CD4-positive, alpha-beta T cell treated with Interleukin-1 beta for 1 hour (primary cell): ENCODE data around the gene S100B.
"Not testable (repeated sequence)": the region's sequence is repeated elsewhere in the genome, so short reads cannot be mapped to it uniquely, and the experiment has no call there.

Source experiments
- DNase-seq, 2 donors: peaks; one replicate each; pipeline ENCODE4 v3.0.0-alpha.2; 2020 to 2022

S100B gene

DNA sequence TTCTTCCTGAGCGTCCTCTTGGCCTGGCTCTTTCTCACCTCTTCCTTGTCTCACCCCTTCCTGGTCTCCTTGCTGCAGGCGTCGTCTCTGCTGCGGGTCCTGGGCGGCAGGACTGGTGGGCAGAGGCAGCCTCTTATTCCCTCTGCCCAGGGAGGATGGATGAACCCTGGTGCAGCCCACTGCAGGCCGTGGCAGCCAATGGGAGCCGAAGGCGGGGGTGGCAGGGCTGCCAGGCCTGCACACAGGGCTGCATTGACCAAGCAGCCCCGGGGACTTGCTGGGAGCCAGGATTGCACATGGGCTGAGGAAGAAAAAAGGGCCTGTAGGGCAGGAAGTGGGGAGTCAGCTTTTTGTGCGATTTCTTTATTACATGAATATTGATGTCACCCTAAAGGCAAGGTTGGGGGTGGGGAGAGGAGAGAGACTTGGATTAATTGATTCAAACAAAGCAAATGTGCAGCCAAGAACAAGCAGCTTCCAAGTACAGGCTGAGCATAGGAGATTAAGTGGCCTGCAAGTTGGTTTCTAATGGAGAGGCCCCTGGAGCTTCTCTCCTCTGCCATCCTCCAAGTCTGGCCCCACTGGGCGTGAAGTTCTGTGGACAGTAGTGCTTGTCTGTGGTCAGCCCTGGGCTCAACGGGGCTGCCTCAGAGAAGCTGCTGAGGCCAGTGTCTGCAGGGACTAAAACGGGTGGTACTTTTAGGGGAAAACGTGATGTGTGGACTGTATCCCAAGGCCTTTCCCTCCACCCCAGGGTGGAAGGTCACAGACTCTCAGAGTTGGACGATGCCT lies at the start of gene S100B:
TSS of gene S100B (minus strand) at position 108 of the 792 bp plus-strand sequence. CDS start 2,667 bp downstream, outside the sequence.
- no peak for DNase-seq

GRCh38 chr21:46651121-46651520 lies 46.2 kb upstream of the S100B start:
- no peak for DNase-seq

DNA sequence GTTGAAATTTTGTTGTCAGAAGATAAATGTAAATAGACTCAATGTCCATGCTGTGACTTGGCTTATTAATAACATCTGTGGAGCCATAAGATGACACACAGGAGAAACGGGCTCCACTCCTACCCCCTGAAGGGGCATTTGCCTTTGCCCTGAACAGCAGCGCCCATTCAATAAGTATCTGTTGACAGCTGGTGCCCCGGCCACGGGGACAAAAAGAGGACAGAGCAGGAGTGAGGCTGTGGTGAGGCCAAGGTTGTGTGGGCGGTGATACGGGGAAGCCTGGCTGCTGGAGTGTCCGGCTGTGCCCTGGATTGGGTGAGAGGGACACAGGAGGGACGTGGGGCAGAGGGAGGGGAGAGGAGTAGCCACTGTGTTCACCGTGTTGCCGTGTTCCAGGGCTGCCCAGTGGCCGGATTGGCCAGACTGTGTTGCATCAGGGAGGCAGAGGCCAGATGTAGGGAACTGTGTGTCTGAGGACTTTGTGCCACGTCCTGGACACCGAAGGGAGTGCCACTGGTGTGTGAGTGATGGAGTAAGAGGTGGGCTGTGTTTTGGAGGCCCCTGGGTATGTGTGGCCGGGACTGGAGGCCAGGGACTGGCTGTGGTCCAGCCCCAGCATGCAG lies 45.7 kb upstream of the S100B start:
- no peak for DNase-seq

DNA sequence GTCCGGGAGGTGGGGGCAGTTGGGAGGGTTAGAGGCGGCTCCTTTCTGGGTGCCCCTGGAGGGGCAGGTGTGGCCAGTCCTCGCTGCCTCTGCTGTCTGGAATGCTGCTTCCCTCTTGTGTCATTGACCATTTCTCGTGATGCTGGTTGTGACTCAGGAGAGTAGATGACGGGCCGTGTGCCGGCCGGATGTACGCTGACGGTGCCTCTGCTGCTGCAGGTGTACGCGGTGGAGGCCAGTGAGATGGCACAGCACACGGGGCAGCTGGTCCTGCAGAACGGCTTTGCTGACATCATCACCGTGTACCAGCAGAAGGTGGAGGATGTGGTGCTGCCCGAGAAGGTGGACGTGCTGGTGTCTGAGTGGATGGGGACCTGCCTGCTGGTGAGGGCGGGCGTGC lies 44.5 kb upstream of the S100B start:
- no peak for DNase-seq

- no peak for DNase-seq
These were observed 43.7 kb upstream of the S100B start for GRCh38 chr21:46648539-46648938.

GRCh38 chr21:46646541-46647154 lies 41.8 kb upstream of the S100B start:
- no peak for DNase-seq

DNA sequence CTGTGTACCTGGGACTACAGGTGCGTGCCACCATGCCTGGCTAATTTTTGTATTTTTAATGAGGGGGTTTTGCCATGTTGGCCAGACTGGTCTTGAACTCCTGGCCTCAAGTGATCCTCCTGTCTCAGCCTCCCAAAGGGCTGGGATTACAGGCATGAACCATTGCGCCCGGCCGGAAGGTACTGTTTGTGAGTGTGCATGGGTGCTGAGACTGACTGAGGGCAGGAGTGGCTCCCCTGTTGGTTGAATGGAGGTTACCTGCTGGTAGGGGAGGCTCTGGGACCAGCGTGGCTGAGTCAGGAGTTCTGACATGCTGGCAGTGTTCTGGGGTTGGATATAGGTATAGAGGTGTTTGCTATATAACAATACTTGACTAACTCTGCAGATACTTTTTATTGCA lies 41.0 kb upstream of the S100B start:
- no peak for DNase-seq

- DNase-seq, result no peak
These were observed 38.7 kb upstream of the S100B start for GRCh38 chr21:46643379-46644177.

- no peak for DNase-seq
These were observed 36.8 kb upstream of the S100B start for GRCh38 chr21:46641656-46642055.

DNA sequence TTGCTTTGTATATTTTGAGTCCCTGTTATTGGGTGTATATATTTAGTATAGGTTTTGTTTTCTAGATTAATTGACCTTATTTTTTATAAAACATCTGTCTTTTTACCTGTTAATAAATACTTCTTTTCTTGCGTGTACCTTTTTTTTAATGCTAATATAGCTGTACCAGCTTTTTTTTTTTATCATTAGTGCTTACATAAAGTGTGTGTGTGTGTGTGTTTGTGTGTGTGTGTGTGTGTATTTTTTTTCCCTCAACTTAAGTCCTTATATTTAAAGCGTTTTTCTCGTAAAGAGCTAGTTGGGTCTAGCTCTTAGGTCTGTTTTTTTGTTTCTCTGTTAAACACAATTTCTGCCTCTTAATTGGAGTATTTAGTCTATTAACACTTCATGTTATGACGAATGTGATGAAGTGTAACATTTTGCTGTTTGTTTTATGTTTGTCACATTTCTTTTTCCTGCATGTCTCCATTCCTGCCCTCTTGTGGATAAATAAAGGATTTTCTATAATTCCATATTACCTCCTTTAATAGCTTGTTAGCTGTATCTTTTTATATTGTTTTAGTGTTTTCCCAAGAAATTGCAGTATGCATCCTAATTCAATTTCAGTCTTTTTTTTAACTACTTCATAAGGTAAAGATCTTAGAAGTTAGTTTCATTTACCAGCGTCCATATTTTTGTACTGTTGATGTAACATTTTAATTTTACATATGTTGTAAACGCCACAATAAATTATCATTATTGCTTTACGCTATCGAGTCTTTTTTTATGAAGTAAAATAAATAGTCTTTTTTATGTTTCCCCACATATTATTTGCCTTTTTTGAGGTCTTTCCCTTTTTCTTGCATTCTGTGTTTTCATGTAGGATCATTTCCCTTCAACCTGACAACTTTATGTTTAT lies 34.9 kb upstream of the S100B start:
- DNase-seq, result peak in 1 of 2 donors; percentile 30

GRCh38 chr21:46637952-46638746 lies 33.3 kb upstream of the S100B start:
- DNase-seq, result no peak

DNA sequence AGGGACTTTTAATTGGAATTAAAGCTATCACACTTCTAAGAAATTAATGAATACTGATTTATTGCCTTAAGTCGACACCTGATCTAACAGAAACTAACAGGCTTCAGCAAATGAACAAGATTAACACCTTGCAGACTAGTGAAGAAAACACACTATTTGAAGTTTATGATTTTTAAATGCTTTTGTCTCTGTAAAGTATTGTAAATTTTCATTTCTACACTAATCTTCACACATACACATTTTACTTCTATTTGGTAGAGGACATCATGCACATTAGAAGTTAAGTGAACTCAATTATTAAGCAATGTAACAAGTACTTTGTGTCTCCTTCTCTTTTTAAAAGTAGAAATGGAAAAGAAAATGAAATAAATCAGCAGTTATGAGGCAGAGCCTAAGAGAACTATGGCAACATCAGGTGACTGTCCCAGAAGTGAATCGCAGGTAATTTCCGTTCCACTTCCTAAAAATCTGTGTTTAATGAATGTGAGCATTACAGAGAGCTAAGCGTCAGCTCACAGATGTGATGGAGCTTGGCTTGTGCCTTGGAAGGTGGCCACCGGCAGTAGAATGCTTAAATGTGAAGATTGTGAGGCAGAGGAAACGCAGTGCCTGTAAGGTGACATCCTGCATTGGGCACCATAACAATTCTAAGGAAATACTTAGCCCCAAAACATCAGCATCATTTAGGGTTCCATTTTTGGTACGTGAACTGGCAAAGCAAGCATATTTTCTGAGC lies 31.8 kb upstream of the S100B start:
- DNase-seq, result no peak

- no peak for DNase-seq
These were observed 31.3 kb upstream of the S100B start for GRCh38 chr21:46636181-46636512.

DNA sequence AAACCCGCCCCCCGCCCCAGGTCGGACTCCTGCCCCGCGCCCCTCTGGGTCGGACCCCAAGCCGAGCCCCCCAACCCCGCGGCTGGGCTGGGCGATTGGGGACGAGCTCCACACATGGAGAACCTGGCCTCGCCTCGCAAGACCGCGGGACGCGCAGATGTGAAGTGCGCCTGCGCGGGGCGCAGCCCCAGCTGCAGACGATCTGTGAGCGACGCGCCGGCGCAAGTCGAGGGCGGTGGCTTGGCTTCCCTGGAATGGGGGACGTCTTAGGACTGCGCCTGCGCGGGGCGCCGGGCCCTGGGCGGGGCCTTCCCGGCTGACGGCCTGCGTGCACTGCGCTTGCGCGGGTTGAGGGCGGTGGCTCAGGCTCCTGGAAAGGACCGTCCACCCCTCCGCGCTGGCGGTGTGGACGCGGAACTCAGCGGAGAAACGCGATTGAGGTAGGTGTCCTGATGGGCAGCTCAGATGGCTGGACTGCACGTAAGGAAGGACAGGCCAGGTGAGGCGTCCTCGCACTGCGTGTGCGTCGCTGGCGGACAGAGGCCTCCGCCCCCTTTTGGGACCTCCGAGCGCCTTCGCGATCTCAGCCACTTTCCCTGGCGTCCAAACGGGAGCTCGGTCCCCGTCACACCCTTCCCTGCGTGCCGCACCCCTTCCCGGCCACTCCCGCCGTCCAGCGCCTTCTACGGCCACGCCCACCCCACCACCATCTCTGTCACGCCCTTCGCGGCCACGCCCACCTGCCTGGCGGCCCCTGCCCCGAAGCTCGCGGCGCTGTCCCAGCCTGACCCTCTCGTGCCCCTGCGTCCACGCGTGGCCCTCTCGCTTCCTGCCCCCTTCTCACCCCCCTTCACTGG lies 30.7 kb upstream of the S100B start, which contains the start of gene PRMT2:
TSS of gene PRMT2 (plus strand) at position 351 of the 857 bp plus-strand sequence. CDS start 1,278 bp downstream, outside the sequence.
- peak; percentile 97 to 99 for DNase-seq

DNA sequence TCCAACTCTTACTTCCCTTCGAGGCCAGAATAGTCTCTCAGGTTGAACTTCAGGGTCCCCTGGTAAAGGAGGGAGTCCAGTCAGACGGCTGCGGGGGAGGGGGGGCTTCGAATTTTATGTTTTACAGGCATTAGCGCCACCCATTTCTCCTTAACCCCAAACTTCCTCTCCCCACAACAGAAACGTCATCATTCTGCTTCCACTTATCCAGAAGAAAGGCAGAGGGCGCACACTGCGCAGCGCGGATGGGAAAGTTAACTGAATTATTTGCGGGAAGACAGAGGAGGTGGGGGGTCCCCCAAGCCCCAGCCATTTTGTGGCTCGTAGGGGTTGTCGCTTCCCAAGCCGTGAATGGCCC lies 30.1 kb upstream of the S100B start:
- DNase-seq, result peak in 1 of 2 donors; percentile 64

- no peak for DNase-seq
These were observed 29.5 kb upstream of the S100B start for GRCh38 chr21:46634427-46634826.

DNA sequence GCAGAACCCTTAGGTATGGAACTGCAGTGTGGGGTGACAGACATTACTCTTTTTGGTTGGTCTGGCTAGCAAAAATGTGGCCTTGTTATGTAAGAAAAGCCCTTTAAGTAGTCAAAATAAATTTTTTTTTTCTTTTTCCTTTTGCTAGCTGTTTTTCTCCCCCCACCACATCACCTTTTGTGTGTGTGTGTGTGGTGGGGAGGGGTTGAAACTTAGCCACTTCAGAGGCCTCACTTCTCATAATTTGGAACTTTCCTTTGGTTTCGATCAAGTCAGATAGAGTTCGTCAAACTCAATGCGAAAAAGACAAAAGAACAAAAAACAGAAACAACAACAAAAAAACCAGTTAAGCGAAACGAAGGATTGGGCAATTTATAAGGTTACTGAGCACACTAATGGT lies 28.7 kb upstream of the S100B start:
- DNase-seq, result peak; percentile 55 to 62

DNA sequence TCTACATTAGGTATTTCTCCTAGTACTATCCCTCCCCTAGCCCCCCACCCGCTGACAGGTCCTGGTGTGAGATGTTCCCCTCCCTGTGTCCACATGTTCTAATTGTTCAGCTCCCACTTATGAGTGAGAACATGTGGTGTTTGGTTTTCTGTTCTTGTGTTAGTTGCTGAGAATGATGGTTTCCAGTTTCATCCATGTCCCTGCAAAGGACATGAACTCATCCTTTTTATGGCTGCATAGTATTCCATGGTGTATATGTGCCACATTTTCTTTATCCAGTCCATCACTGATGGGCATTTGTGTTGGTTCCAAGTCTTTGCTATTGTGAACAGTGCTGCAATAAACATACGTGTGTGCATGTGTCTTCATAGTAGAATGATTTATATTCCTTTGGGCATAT lies 26.0 kb upstream of the S100B start:
- not testable (repeated sequence) for DNase-seq

DNA sequence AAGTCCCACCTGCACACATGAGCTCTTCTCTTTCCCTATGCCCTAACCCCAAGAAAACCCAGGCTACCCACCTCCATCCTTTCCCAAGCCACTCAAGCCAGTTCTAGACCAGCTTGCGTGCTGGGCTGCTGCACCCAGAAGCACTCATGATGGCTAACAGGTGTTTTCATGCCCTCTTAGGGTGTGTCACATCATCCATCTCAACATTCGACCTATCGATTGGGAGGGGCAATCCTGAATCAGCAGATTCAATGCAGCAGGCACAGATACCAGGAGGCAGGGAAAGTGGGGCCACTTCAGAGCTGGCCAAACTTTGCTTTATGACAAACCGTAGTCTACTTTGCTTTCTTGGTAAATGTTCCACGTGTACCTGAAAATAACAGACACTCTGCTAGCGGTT lies 24.0 kb upstream of the S100B start:
- DNase-seq, result no peak

DNA sequence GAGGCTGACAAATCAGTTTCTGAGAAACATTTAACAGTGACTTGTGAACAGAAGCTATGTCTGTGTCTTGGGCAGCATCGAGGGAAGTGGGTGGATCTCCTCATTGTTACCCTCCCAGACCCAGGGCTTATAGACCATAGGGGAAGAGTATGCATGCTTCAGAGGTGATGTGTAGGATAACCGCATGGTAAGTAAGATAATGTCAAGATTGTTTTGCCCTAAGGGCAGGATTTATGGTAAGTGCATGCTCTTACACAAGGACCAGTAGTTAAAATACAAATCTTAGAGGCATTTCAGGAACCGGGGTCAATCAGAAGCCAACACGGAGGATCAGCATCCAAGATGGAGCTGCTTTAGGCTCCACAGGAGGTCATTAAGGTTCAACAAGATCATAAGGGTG lies 22.8 kb upstream of the S100B start:
- no peak for DNase-seq
